Lower leg skin (tissue), 3 donors: ENCODE data around the gene NAP1L1.

ENCODE experiments used
- POLR2A ChIP-seq, 2 donors: fragments of 450-650 bp; IDR thresholded peaks; one replicate each; pipeline ENCODE4 v1.6.1; 2016 to 2017; ENCODE audit warnings: antibody characterized with exemption in 2 of 2, mild to moderate bottlenecking in 1 of 2, moderate library complexity in 1 of 2
- TF ChIP-seq, protein P1 (sequence below), 3 donors: fragments of 450-650 bp; IDR thresholded peaks; one replicate each; pipeline ENCODE4 v1.5.1; 2016; ENCODE audit warnings: antibody characterized with exemption in 3 of 3, mild to moderate bottlenecking in 3 of 3, moderate library complexity in 2 of 3

DNA sequence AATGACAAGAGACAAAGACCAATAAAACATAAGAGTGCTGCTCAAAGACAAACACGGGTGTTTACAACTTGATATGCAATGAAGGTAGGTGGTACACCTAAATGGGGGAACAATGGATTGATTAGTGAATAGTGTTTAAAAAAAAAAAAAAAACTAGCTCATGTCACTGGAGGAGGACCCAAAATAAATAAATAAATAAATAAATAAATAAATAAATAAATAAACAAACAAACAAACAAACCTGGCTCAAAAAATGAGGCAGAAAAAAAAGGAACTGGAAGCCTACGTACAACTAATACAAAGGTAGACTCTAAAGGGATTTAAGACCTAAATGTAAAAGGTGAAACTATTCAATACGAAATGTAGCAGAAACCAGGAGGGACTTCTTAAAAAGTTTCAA is 18.6 kb downstream of the NAP1L1 start:
- no peak for TF ChIP-seq POLR2A (IDR thresholded peaks at IDR 0.05)
- TF ChIP-seq, protein P1, sequence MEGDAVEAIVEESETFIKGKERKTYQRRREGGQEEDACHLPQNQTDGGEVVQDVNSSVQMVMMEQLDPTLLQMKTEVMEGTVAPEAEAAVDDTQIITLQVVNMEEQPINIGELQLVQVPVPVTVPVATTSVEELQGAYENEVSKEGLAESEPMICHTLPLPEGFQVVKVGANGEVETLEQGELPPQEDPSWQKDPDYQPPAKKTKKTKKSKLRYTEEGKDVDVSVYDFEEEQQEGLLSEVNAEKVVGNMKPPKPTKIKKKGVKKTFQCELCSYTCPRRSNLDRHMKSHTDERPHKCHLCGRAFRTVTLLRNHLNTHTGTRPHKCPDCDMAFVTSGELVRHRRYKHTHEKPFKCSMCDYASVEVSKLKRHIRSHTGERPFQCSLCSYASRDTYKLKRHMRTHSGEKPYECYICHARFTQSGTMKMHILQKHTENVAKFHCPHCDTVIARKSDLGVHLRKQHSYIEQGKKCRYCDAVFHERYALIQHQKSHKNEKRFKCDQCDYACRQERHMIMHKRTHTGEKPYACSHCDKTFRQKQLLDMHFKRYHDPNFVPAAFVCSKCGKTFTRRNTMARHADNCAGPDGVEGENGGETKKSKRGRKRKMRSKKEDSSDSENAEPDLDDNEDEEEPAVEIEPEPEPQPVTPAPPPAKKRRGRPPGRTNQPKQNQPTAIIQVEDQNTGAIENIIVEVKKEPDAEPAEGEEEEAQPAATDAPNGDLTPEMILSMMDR (IDR thresholded peaks at IDR 0.05): no peak
